ENCODE results near the gene ODC1.
A peak's percentile ranks its signal among the peaks of the same experiment; 100 is the strongest.

The ODC1 gene

GRCh38 chr2:10433264-10433946 is 14.7 kb downstream of the ODC1 start:
- no peak overlapping the region for H3K4me3 ChIP-seq (ENCODE audit: low read length)
- DNase-seq (ENCODE audit: low read depth), result no peak
- no peak for TF ChIP-seq CTCF (conservative IDR thresholded peaks at IDR 0.05; ENCODE audit: low read depth, low read length)

- peak overlapping the region; percentile 48 for H3K4me3 ChIP-seq (ENCODE audit: low read length)
- TF ChIP-seq CTCF (conservative IDR thresholded peaks at IDR 0.05; ENCODE audit: low read depth, low read length), result no peak
- DNase-seq (ENCODE audit: low read depth), result no peak
Measured at GRCh38 chr2:10432311-10433181, 15.6 kb downstream of the ODC1 start.

GRCh38 chr2:10431797-10432196 is 16.3 kb downstream of the ODC1 start:
- peak overlapping the region; percentile 48 for H3K4me3 ChIP-seq (ENCODE audit: low read length)
- DNase-seq (ENCODE audit: low read depth), result no peak
- no peak for TF ChIP-seq CTCF (conservative IDR thresholded peaks at IDR 0.05; ENCODE audit: low read depth, low read length)

GRCh38 chr2:10430886-10431622 is 17.1 kb downstream of the ODC1 start:
- no peak for TF ChIP-seq CTCF (conservative IDR thresholded peaks at IDR 0.05; ENCODE audit: low read depth, low read length)
- H3K4me3 ChIP-seq (ENCODE audit: low read length), result no peak overlapping the region
- DNase-seq (ENCODE audit: low read depth), result no peak

- no peak overlapping the region for H3K4me3 ChIP-seq (ENCODE audit: low read length)
- TF ChIP-seq CTCF (conservative IDR thresholded peaks at IDR 0.05; ENCODE audit: low read depth, low read length), result no peak
- no peak for DNase-seq (ENCODE audit: low read depth)
Measured at GRCh38 chr2:10428924-10429323, 19.2 kb downstream of the ODC1 start.

- H3K4me3 ChIP-seq (ENCODE audit: low read length), result no peak overlapping the region
- DNase-seq (ENCODE audit: low read depth), result no peak
- no peak for TF ChIP-seq CTCF (conservative IDR thresholded peaks at IDR 0.05; ENCODE audit: low read depth, low read length)
Measured at GRCh38 chr2:10428355-10428754, 19.8 kb downstream of the ODC1 start.

All from retinal pigment epithelial cell (primary cell).